Mesenchymal stem cell (in vitro differentiated cells and primary cell): ENCODE data around the gene MMD2.

Experiments
- DNase-seq: peaks from one replicate; pipeline ENCODE4 v3.0.0-alpha.2; 2013
- H2AFZ ChIP-seq: one replicate; pipeline ENCODE4 v1.6.1; 2013; ENCODE audit warnings: low read depth, mild to moderate bottlenecking, control low read depth, inconsistent platforms, low read length, moderate library complexity
- H2AK5ac ChIP-seq: 2 replicates; pipeline ENCODE4 v1.6.1; 2013; ENCODE audit warnings: low read length, moderate library complexity, mild to moderate bottlenecking, inconsistent platforms; ENCODE audit not compliant: severe bottlenecking
- H2BK120ac ChIP-seq: one replicate; pipeline ENCODE4 v1.6.1; 2013; ENCODE audit warnings: low read depth, mild to moderate bottlenecking, inconsistent platforms, low read length, moderate library complexity
- H2BK12ac ChIP-seq, 2 experiments: one replicate each; pipeline ENCODE4 v1.6.1; 2013; ENCODE audit warnings: inconsistent platforms in 2 of 2, low read length in 2 of 2, mild to moderate bottlenecking in 2 of 2, moderate library complexity in 2 of 2, control low read depth in 1 of 2
- H2BK15ac ChIP-seq: one replicate; pipeline ENCODE4 v1.6.1; 2013; ENCODE audit warnings: mild to moderate bottlenecking, low read depth, inconsistent platforms; ENCODE audit not compliant: poor library complexity, severe bottlenecking
- H2BK5ac ChIP-seq: 2 replicates; pipeline ENCODE4 v1.6.1; 2013; ENCODE audit warnings: low read depth, mild to moderate bottlenecking, low read length, control low read depth, inconsistent platforms; ENCODE audit not compliant: poor library complexity, severe bottlenecking
- H3K14ac ChIP-seq, 2 experiments: one replicate each; pipeline ENCODE4 v1.6.1; 2013; ENCODE audit warnings: inconsistent platforms in 2 of 2, low read length in 2 of 2, control low read depth in 1 of 2, mild to moderate bottlenecking in 1 of 2, moderate library complexity in 1 of 2
- H3K18ac ChIP-seq, 2 experiments: one replicate each; pipeline ENCODE4 v1.6.1; 2013; ENCODE audit warnings: inconsistent platforms in 2 of 2, low read length in 2 of 2, control low read depth in 1 of 2, low read depth in 1 of 2, mild to moderate bottlenecking in 1 of 2
- H3K23ac ChIP-seq, 2 experiments: one replicate each; pipeline ENCODE4 v1.6.1; 2013; ENCODE audit warnings: inconsistent platforms in 2 of 2, low read length in 2 of 2, mild to moderate bottlenecking in 2 of 2, moderate library complexity in 2 of 2, control low read depth in 1 of 2
- H3K27ac ChIP-seq: 2 replicates; pipeline ENCODE4 v1.5.1; 2013; ENCODE audit warnings: mild to moderate bottlenecking, moderate library complexity, low read length, control low read depth, inconsistent platforms; ENCODE audit not compliant: poor library complexity, severe bottlenecking
- H3K27me3 ChIP-seq, 2 experiments: 2 replicates each; pipeline versions ENCODE4 v1.6.1 to v1.7.0; 2013; ENCODE audit warnings: low read length in 2 of 2, mild to moderate bottlenecking in 2 of 2, moderate library complexity in 2 of 2, control low read depth in 1 of 2, inconsistent platforms in 1 of 2; ENCODE audit not compliant: control insufficient read depth in 1 of 2, insufficient read depth in 1 of 2
- H3K36me3 ChIP-seq, 2 experiments: 2 replicates each; pipeline versions ENCODE4 v1.6.1 to v1.7.0; 2013; ENCODE audit warnings: low read length in 2 of 2, control low read depth in 1 of 2, inconsistent platforms in 1 of 2, low read depth in 1 of 2, mild to moderate bottlenecking in 1 of 2; ENCODE audit not compliant: insufficient read depth in 2 of 2, control insufficient read depth in 1 of 2
- H3K4ac ChIP-seq, 2 experiments: one replicate each; pipeline ENCODE4 v1.6.1; 2013; ENCODE audit warnings: inconsistent platforms in 2 of 2, low read length in 2 of 2, mild to moderate bottlenecking in 2 of 2, moderate library complexity in 2 of 2, control low read depth in 1 of 2, low read depth in 1 of 2
- H3K4me1 ChIP-seq: 2 replicates; pipeline ENCODE4 v1.6.1; 2013; ENCODE audit warnings: low read depth, low read length, control low read depth; ENCODE audit not compliant: control insufficient read depth, insufficient read depth
- H3K4me2 ChIP-seq: 2 replicates; pipeline ENCODE4 v1.6.1; 2013; ENCODE audit warnings: low read length, mild to moderate bottlenecking, inconsistent platforms; ENCODE audit not compliant: poor library complexity, severe bottlenecking
- H3K4me3 ChIP-seq, 2 experiments: 2 replicates each; pipeline versions ENCODE4 v1.5.1 to v1.7.0; 2013; ENCODE audit warnings: low read length in 2 of 2, mild to moderate bottlenecking in 2 of 2, control low read depth in 1 of 2, low read depth in 1 of 2; ENCODE audit not compliant: insufficient read depth in 1 of 2
- H3K79me1 ChIP-seq: replicated peaks from 2 replicates; pipeline ENCODE4 v1.6.1; 2013; ENCODE audit warnings: mild to moderate bottlenecking, control low read depth, low read length, inconsistent platforms; ENCODE audit not compliant: poor library complexity, severe bottlenecking
- H3K9ac ChIP-seq: 2 replicates; pipeline ENCODE4 v1.7.0; 2013; ENCODE audit warnings: mild to moderate bottlenecking, low read length, moderate library complexity
- H3K9me3 ChIP-seq: 2 replicates; pipeline ENCODE4 v1.7.0; 2013; ENCODE audit warnings: mild to moderate bottlenecking, low read length; ENCODE audit not compliant: control insufficient read depth
- H4K8ac ChIP-seq: one replicate; pipeline ENCODE4 v1.6.1; 2013; ENCODE audit warnings: inconsistent platforms, mild to moderate bottlenecking, low read length, moderate library complexity
- H4K91ac ChIP-seq: one replicate; pipeline ENCODE4 v1.6.1; 2013; ENCODE audit warnings: mild to moderate bottlenecking, low read length, inconsistent platforms
- WGBS: methylation state at CpG from one replicate; pipeline ENCODE4 v1.1.7; 2013; ENCODE audit warnings: mixed read lengths; 5-methylcytosine and 5-hydroxymethylcytosine counted together

Gene MMD2

DNA sequence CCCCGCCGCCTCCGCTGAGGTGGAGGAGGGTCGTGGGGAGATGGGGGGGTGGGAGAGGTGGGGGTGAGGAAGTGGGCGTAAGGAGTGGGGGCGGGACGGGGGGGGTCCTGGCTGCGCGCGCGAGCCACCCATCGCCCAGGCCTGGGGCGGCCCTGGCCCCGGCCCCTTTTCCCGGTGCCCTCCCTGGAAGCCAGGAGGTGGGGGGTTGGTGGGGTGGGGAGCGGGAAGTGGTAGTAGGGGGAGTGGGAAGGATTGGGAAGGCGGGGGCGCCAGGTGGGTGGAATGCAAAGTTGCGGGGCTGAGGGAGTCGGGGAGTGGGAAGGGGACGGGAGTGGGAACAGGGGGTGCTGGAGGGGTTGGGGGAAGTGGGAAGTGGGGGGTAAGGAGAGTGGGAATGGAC is 319 bp upstream of the MMD2 start:
- Histone ChIP-seq H3K79me1 (no peaks in the 10 kb centered on the region), H2BK12ac (no peak overlapping the region), H3K4me3 (no peak overlapping the region), H3K27me3 (peaks cover 38 to 40% of the 10 kb centered on the region in 2 experiments), H3K14ac (no peak overlapping the region), H3K9me3 (no peaks in the 10 kb centered on the region), H3K18ac (no peak overlapping the region), H3K4me1 (peaks cover 8% of the 10 kb centered on the region), H2BK120ac (no peak overlapping the region), H2AFZ (no peak overlapping the region), H3K23ac (no peak overlapping the region), H3K9ac (no peak overlapping the region), H3K4me2 (no peak overlapping the region), H2AK5ac (no peak overlapping the region), H3K27ac (no peak overlapping the region), H4K91ac (no peak overlapping the region), H2BK15ac (no peak overlapping the region), H2BK5ac (no peak overlapping the region), H3K36me3 (no peaks in the 10 kb centered on the region), H4K8ac (no peak overlapping the region), H3K4ac (no peak overlapping the region)
- 9% methylated on average over 9 of the region's 21 CpGs for WGBS
- DNase-seq = no peak

- DNase-seq = no peak
- 42% methylated on average over 13 of the region's 13 CpGs for WGBS
These were observed 1.0 kb downstream of the MMD2 start for GRCh38 chr7:4957847-4958476.

DNA sequence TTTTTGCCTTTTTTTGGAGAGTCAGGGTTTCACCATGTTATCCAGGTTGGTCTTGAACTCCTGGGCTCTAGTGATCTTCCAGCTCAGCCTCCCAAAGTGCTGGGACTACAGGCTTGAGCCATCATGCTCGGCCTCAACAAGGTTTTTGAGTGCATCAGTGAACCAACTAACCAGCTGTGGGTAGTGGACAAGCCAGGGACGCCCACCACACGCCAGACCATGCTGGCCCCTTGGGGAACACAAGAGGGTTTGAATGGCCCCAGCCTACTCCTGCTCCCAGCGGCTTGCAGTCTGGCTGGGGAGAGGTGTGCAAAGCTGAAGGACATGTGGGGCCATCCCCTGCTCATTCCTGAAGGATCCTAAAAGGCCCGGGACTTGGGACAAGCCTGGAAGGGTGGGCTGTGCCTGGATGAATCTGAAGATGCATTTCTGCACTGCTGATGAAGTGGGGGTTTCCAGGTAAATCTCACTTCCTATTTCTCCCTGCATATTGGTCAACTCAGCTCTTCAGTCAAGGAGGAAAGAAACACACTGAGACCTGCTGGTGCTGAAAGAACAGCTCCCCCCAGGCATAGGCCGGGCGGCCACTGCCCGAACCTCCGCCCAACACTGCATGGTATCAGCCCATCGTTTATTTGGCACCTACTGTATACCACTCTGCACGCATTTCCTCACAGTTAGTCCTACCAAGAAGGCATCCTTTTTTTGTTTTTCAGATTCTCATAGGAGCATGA is 6.9 kb downstream of the MMD2 start:
- peaks cover 6 to 9% of the 10 kb centered on the region in 2 experiments for H3K27me3 ChIP-seq
- H2AFZ ChIP-seq = no peak overlapping the region
- no peak overlapping the region for H3K18ac ChIP-seq
- H2AK5ac ChIP-seq = no peak overlapping the region
- no peaks in the 10 kb centered on the region for H3K4me1 ChIP-seq
- peaks cover 4% of the 10 kb centered on the region for H3K9me3 ChIP-seq
- no peak overlapping the region for H4K91ac ChIP-seq
- H3K4me3 ChIP-seq = no peak overlapping the region
- H3K36me3 ChIP-seq = no peaks in the 10 kb centered on the region
- no peak overlapping the region for H2BK5ac ChIP-seq
- H2BK12ac ChIP-seq = no peak overlapping the region
- no peaks in the 10 kb centered on the region for H3K79me1 ChIP-seq
- H3K23ac ChIP-seq = no peak overlapping the region
- no peak overlapping the region for H3K9ac ChIP-seq
- no peak overlapping the region for H2BK120ac ChIP-seq
- WGBS = 66% methylated on average over 11 of the region's 11 CpGs
- H4K8ac ChIP-seq = no peak overlapping the region
- no peak overlapping the region for H2BK15ac ChIP-seq
- no peak overlapping the region for H3K14ac ChIP-seq
- no peak overlapping the region for H3K4ac ChIP-seq
- no peak for DNase-seq
- no peak overlapping the region for H3K27ac ChIP-seq
- H3K4me2 ChIP-seq = no peak overlapping the region

More at GRCh38 chr7:4957847-4958476, 1.0 kb downstream of the MMD2 start:
- Histone ChIP-seq H2BK12ac (no peak overlapping the region), H2BK120ac (no peak overlapping the region), H2BK5ac (no peak overlapping the region), H3K9ac (no peak overlapping the region), H3K79me1 (no peaks in the 10 kb centered on the region), H4K8ac (no peak overlapping the region), H3K18ac (no peak overlapping the region), H3K4me2 (no peak overlapping the region), H3K27me3 (peaks cover 31 to 32% of the 10 kb centered on the region in 2 experiments), H3K4me1 (peaks cover 8% of the 10 kb centered on the region), H2AFZ (no peak overlapping the region), H2AK5ac (no peak overlapping the region), H3K9me3 (no peaks in the 10 kb centered on the region), H4K91ac (no peak overlapping the region), H3K4me3 (no peak overlapping the region), H3K14ac (no peak overlapping the region), H3K4ac (no peak overlapping the region), H3K23ac (no peak overlapping the region), H3K27ac (no peak overlapping the region), H2BK15ac (no peak overlapping the region), H3K36me3 (no peaks in the 10 kb centered on the region)

DNA sequence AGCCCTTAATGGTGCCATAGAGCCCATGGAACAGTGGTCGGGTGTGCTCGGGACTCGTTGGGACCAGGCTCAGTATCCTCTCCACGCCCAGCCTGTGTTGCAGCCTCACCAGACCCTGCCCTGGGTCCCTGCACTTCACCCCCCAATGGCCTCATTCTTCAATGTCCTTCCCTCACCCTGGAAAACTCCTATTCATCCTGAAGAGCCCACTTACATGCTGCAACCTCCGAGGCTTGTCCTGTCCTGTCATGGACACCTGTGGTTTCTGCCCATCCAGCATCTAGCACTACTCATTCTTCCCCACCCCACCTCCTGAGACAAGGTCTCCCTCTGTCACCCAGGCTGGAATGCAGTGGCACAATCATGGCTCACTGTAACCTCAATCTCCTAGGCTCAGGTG is 7.7 kb downstream of the MMD2 start:
- Histone ChIP-seq H3K14ac (no peak overlapping the region), H3K27me3 (peaks cover 3 to 9% of the 10 kb centered on the region in 2 experiments), H2BK5ac (no peak overlapping the region), H3K18ac (no peak overlapping the region), H3K79me1 (no peaks in the 10 kb centered on the region), H3K27ac (no peak overlapping the region), H3K36me3 (no peaks in the 10 kb centered on the region), H3K4ac (no peak overlapping the region), H2BK120ac (no peak overlapping the region), H3K9me3 (peaks cover 4% of the 10 kb centered on the region), H4K8ac (no peak overlapping the region), H3K4me3 (no peak overlapping the region), H2BK12ac (no peak overlapping the region), H3K4me1 (no peaks in the 10 kb centered on the region), H2AFZ (no peak overlapping the region), H4K91ac (no peak overlapping the region), H3K9ac (no peak overlapping the region), H2AK5ac (no peak overlapping the region), H3K4me2 (no peak overlapping the region), H3K23ac (no peak overlapping the region), H2BK15ac (no peak overlapping the region)
- no peak for DNase-seq
- 55% methylated on average over 5 of the region's 5 CpGs for WGBS
